Measurements from ENCODE around the gene FAAP100.

The FAAP100 gene

GRCh38 chr17:81539571-81539900 is 12.6 kb downstream of the FAAP100 start:
- no peak for TF ChIP-seq TAF1 (IDR thresholded peaks at IDR 0.05; ENCODE audit: borderline replicate concordance, insufficient read depth, low read length)
- no peak for TF ChIP-seq POLR2AphosphoS5 (IDR thresholded peaks at IDR 0.05; ENCODE audit: low read depth, low read length)
- TF ChIP-seq SIN3A (IDR thresholded peaks at IDR 0.05; ENCODE audit: borderline replicate concordance, insufficient read depth, low read length) = no peak
- no peak for TF ChIP-seq REST (IDR thresholded peaks at IDR 0.05; ENCODE audit: insufficient read depth in 1 of 2, low read depth in 2 of 2, low read length in 2 of 2)
- TF ChIP-seq FOXP2 (optimal IDR thresholded peaks at IDR 0.05; ENCODE audit: borderline replicate concordance, extremely low read depth, extremely low read length, insufficient read depth) = no peak

- TF ChIP-seq POLR2AphosphoS5 (IDR thresholded peaks at IDR 0.05; ENCODE audit: low read depth, low read length) (no peak), FOXP2 (optimal IDR thresholded peaks at IDR 0.05; ENCODE audit: borderline replicate concordance, extremely low read depth, extremely low read length, insufficient read depth) (no peak), REST (IDR thresholded peaks at IDR 0.05; ENCODE audit: insufficient read depth in 1 of 2, low read depth in 2 of 2, low read length in 2 of 2) (no peak), SIN3A (IDR thresholded peaks at IDR 0.05; ENCODE audit: borderline replicate concordance, insufficient read depth, low read length) (no peak), TAF1 (IDR thresholded peaks at IDR 0.05; ENCODE audit: borderline replicate concordance, insufficient read depth, low read length) (no peak)
Observed at GRCh38 chr17:81538651-81539570, 13.2 kb downstream of the FAAP100 start.

GRCh38 chr17:81537856-81538555 is 14.1 kb downstream of the FAAP100 start:
- peak; percentile 41; the same call in 1 of the 2 replicates for TF ChIP-seq POLR2AphosphoS5 (IDR thresholded peaks at IDR 0.05; ENCODE audit: low read depth, low read length)
- TF ChIP-seq TAF1 (IDR thresholded peaks at IDR 0.05; ENCODE audit: borderline replicate concordance, insufficient read depth, low read length) = no peak

- TF ChIP-seq SIN3A (IDR thresholded peaks at IDR 0.05; ENCODE audit: borderline replicate concordance, insufficient read depth, low read length) (no peak), FOXP2 (optimal IDR thresholded peaks at IDR 0.05; ENCODE audit: borderline replicate concordance, extremely low read depth, extremely low read length, insufficient read depth) (no peak), REST (IDR thresholded peaks at IDR 0.05; ENCODE audit: insufficient read depth in 1 of 2, low read depth in 2 of 2, low read length in 2 of 2) (no peak), TAF1 (IDR thresholded peaks at IDR 0.05; ENCODE audit: borderline replicate concordance, insufficient read depth, low read length) (no peak), POLR2AphosphoS5 (IDR thresholded peaks at IDR 0.05; ENCODE audit: low read depth, low read length) (no peak)
Observed at GRCh38 chr17:81537343-81537855, 14.8 kb downstream of the FAAP100 start.
